ENCODE data around the gene TBCCD1.
A peak's percentile ranks its signal among the peaks of the same experiment; 100 is the strongest.
"Not testable (repeated sequence)": the region's sequence is repeated elsewhere in the genome, so short reads cannot be mapped to it uniquely, and the experiment has no call there.

The TBCCD1 gene

DNA sequence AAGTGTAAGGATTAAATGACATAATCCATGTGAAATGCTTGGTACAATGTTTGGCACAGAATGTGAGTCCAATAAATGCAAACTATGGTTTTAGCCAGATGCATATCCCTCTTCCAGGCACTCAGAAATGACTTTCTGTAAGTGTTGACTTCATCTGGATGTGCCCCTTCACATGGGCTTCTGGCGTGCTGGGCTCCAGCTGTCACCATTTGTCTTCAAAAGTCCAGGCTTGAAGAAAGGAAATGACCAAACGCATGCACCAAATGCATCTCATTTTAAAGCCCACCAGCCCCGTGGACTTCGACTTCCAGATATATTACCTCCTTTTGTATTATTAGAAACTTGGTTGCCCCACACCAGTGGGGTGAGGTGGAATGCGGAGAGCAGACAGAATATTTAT lies 46.7 kb downstream of the TBCCD1 start:
- DNase-seq (ENCODE audit: low read depth, low spot score) = no peak

DNA sequence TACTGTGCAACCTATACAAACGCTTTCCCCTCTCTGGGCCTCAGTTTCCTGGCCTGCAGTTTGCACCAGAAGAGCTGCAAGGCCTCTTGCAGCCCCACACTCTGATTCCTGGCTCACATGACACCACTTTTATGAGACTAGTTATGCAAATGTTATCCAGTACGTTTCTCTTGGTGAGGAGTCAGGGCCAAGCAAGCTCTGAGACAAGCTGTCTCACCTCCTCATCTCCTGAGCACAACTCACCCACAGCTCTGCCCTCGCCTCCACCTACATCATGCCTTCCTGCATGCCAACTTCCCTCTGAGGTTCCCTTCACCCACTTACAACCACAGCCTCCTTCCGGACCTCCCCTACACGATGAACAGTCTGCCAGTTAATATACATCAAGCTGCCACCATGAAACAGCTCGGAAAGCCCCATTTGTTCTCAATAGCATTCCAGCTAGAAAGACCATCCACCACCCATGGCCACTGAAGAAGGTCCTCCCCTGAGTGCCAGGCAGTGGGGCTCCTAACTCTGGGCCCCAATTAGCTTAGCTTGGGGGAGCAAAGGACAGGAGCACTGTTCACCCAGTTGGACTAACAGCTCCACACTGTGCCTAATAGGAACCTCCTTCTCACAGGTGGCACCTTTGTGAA lies 48.0 kb downstream of the TBCCD1 start:
- peak; percentile 9 for DNase-seq (ENCODE audit: low read depth, low spot score)

DNA sequence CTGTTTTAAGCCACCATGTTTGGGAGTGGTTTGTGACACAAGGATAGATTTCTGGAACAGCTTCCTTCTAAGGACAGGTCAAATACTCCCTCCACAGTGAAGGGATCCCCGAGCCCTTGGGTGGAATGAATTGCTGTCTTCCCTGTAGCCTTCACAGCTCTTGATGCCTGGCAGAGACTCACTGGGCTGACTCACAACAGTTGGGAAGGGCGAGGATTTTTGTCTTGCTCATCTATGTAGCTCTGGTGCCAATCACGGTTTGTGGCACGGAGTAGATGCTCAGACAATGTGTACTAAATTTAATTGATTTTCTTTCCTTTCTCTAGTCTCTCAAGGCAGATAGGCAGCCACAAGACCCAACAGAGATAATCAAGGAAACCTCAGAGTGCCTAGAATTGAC lies 49.9 kb downstream of the TBCCD1 start:
- no peak for DNase-seq (ENCODE audit: low read depth, low spot score)

DNA sequence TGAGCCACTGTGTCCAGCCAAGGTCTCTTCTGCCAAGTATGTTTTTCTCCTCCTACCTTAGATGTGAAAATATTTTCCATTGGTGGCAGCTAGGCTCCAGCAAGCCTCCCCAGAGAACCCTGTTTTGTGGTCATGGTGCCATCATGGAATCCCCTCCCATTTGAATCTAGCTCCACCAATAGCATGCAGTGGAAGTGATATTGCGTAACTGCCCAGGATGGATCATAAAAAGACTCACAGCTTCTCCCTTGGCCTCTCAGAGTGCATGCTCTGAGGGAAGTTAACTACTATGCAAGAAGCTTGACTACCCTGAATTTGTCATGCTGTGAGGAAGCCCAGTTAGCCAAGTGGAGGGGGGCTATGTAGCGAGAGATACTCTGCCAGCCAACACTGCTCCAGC lies 50.5 kb downstream of the TBCCD1 start:
- no peak for DNase-seq (ENCODE audit: low read depth, low spot score)

DNA sequence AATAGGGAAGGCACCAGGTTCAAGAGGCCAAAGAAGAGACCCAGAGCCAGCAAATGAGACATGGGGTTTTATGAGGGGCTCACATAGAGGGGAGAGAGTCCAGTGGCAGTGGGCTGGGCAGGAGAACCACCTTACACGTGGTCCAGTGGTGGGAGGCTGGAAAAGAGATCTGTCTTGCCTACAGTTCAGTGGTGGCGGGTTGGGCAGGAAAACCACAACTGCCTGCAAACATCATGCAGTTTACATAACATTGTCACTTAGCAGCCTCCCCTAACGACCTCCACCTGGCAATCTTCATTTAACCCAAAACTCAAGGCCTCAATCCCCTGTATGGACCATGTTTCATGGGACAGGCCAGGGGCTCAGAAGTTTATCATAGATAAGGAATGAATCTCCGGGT lies 52.0 kb downstream of the TBCCD1 start:
- DNase-seq (ENCODE audit: low read depth, low spot score) = no peak

DNA sequence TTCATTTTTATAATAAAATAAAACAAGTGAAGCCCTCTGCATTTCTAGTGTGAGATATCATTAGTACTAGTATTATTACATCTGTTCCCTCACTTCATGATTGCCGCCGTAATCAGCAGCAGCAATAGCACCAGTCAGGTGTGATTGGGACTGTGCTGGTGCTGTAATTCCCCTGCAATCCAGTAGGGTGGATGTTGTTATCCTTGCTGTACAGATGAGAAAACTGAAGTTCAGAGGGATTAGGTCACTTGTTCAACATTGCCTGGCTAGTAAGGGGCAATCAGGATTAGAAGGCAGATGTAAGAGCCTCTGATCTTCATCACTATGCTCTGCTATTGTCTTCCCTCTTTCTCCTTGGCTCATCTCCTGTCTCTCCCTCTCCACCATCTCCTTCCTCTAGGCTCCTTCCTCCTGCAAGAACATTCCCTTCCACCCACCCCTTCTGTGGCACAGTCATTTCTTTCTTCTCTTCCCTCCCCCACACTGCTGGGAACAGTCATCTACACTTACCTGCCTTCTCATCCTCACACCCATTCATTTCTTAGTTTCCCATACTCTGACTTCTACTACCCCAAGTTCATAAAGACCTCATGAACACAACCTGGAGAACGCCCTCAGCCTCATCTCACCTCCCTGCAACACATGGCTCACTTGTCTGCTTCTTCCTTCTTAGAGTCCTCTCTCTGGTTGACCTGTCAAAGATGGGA lies 52.7 kb downstream of the TBCCD1 start:
- no peak for DNase-seq (ENCODE audit: low read depth, low spot score)

DNA sequence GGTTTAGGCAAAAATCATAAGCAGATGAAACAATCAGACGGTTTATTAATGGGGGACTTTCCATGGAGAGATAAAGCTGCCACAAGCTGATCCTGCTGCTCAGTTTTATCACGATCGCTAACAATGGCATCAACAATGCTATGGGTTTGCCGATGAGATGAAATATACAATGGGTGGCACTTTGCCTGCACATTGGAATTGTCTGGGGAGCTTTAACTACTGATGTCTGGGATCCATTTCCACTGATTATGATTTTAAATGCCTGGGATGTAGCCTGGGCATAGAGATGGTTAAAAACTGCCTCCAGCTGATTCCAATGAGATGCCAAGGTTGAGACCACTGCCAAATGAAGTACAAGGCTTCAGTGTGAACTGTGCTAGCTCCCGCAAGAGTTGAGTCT lies 53.8 kb downstream of the TBCCD1 start:
- no peak for DNase-seq (ENCODE audit: low read depth, low spot score)

DNA sequence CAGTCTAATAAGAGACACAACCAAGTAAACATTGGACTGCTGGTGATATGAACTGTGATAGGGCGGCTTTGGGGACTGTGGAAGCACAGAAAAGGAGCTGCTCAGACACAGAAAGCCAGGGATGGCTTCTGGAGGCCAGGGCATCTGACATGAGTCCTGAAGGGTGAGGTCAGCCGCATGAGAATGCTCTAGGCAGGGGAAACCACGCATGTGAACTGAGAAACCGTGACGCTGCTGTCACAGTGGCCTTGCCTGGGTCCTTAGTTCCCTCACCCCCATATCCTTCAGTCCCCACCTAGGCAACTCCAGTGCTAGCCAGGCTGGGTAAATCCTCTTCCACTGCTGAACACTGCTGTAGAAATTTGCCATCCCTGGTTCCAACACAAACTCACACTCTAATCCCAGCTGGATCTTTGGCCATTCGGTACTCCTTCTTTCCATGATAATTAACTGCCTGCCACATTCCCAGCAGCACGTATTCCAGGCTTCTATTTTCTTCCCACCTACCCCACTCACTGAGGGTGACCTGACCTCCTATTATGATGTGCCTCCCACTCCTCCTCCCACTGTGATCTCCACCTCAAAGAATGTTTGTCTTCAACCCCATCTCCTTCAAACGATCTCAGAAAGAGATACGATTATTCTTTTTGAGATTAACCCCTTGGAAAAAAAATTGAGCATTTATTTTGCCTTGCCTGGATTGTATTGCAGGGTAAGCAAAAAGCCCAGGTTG lies 54.4 kb downstream of the TBCCD1 start:
- DNase-seq (ENCODE audit: low read depth, low spot score) = no peak

DNA sequence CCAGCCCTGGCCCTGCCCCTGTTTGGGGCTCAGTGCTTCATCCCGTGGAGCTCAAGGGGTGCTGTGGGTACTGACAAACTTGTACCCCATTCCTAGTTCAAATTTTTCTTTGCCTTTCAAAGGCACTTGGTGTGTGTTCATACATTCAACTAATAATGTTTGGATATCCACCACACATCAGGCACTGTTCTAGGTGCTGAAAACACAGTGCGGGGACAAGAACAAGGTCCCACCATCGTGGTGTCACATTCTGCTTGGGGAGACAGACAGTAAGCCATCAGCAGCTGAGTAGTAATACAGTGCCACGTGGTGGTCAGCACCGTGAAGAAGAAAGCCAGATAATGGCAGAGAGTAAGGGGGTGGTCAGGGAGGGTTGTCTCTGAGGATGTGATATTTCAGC lies 55.4 kb downstream of the TBCCD1 start:
- DNase-seq (ENCODE audit: low read depth, low spot score) = no peak

DNA sequence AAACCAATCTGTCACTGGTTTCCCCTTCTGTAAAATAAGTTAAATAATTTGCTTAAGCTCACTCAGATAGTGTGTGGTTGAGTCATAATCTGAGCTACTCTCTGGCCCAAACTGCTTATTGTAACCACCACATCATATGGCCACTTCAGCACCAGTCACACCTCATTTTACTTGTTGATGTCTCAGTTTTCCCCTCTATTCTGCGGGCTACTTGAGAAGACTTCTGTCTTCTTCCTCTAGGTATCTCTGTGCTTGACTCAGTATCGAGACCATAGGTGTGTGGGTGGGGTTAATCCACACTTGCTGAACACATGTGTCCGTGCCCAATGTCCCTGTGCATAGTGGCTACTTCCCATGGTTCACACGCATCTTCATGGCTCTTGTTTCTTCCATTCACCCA lies 55.9 kb downstream of the TBCCD1 start:
- DNase-seq (ENCODE audit: low read depth, low spot score) = no peak

DNA sequence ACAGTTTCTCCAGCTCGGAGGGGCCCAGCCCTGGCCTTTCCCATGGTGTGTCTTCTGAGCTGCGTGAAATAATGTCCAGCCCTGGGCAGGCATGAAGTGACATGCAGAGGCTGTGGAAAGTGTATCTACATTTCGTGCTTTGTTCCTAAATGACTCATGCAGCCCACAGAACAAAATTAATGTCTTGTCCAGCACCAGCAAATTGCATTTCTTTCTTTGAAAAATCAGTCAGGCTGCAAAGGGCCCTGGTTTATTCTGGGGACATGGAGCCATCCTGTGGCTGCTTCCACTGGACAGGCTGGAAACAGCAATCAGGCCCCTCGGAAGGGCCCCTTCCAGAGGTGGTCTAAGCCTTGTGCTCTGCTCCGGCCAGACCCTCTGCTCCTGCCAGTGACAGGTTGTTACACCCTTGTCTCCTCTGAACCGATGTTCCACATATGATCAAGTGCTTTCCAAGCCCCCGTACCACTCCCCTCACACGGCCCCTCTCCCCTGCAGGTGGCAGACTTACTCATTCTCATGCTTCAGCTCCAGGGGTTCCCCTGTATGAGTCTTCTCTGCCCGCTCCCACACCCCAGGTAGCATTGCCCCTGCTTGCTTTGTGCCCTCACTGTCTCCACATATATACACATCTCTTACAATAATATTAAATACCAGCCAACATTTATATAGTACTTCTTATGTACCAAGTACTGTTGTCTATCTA lies 56.6 kb downstream of the TBCCD1 start:
- DNase-seq (ENCODE audit: low read depth, low spot score) = no peak

DNA sequence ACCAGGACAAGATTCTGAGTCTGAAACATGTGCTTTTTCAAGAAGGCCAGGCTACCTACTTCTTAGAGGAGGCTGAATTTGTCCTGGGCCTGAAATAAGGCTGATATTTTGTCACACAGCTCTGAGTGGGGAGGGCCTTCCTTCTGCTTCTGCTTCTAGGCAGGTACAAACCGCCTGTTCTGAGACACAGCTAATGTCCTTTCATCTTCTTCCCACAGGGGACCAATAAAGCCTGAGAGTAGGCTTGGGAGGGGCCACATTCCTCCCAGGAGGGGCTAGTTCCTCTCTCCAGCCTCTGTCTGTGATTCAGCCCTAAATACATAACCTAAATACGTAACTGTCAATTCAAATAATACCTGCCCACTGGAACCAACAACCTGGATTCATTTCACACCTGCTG lies 57.7 kb downstream of the TBCCD1 start:
- DNase-seq (ENCODE audit: low read depth, low spot score) = no peak

DNA sequence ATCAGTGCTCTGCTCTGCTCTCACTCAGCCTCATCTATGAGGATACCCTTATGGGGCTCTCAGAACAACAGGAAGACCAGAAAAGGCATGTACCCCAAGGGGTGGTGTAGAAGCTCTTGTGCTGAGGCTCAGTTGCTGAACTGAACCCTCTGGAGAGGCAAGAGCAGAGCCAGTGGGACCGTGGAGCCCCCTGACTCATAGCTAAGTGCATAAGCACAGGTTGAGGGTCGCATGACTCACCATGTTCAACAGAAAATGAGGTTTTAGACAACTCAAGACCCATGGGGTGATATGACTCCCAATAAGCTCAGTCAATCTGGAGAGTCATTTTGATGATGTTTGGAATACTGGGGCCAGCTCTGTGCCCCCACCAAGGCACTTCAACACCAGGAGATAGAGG lies 60.3 kb downstream of the TBCCD1 start:
- no peak for DNase-seq (ENCODE audit: low read depth, low spot score)

DNA sequence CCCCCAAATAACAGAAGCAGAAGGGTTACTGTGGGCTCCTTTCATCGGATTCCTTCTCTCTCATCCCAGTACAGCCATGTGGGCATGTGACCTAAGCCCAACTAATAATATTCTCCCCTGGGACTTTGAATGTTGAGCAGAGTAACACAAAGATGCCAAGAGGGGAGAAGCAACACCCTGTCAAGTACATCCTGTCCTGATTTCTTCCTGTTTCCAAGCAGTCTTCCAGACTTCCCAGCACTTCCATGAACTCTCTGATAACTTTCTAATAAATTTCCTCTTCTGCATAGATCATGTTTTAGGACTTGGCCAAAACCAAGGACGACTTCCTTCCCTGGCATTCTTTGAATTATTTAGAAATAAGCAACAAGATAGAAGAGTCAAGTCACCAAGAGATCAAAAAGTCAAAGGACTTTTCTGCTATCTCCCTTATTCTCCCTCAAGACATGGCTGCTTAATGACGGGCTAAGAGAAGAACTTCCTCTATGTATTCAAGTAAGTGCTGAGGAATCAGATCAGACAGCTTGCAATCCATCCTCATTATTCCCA lies 60.9 kb downstream of the TBCCD1 start:
- DNase-seq (ENCODE audit: low read depth, low spot score) = no peak

DNA sequence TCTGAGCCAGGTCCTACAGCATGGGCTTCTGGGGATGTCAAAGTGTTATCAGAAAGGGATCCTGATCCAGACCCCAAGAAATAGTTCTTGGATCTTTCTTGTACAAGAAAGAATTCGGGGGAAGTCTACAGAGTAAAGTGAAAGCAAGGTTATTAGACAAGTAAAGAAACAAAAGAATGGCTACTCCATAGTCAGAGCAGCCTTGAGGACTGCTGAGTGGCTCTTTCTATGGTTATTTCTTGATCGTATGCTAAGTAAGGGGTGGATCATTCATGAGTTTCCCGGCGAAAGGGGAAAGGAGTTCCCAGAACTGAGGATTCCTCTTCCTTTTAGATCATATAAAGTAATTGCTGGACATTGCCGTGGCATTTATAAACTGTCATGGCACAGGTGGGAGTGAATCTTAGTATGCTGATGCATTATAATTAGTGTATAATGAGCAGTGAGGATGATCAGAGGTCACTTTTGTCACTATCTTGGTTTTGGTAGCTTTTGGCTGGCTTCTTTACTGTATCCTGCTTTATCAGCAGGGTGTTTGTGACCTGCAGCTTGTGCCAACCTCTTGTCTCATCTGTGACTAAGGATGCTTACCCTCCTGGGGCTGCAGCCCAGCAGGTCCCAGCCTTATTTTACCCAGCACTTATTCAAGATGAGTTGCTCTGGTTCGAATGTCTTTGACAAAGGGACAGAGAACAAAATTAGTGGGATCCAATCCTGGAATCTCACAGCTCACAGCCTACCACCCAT lies 64.0 kb downstream of the TBCCD1 start:
- no peak for DNase-seq (ENCODE audit: low read depth, low spot score)

DNA sequence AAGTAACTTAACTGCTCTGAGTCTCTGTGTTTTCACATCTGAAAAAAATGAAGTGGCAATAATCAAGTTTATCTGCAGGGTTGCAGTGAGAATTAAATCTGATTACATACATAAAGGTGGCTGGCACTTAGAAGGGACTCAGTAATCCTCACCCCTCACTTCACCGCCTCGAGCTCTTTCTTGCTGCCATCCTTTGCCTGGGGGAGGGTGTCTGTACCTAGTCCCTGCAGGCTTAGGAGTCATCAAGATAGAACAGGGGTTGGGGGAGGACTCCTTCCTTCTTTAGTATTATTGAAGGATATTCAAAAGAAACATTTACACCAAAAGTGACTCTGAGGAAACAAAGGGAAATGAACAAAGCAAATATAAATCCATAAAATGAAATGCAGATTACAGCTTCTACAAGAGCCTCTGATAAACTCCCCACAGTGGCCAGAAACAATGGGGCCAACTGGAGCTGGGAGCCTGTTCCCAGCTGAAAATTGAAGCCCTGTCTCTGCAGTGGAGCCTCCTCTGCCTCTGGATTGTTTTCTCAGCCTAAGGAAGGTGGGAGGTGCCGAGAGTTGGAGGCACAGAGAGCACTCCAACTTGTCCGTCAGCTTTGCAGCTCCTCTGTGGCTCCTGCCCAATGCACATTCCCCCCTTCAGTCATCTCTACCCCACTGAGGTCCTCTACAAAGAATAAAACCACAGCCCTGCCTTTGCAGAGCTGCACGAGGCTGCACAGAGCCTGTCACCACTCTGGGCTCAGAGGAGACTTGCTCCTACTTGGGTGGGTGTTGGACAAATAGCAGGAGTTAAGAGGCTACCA lies 64.8 kb downstream of the TBCCD1 start:
- no peak for DNase-seq (ENCODE audit: low read depth, low spot score)

DNA sequence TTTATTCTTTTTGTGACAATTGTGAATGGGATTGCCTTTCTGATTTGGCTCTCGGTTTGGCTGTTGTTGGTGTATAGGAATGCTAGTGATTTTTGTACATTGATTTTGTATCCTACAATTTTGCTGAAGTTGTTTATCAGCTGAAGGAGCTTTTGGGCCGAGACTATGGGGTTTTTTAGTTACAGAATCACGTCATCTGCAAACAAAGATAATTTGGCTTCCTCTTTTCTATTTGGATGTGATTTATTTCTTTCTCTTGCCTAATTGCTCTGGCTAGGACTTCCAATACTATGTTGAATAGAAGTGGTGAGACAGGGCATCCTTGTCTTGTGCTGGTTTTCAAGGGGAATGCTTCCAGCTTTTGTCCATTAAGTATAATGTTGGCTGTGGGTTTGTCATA lies 67.2 kb downstream of the TBCCD1 start:
- DNase-seq (ENCODE audit: low read depth, low spot score) = not testable (repeated sequence)

DNA sequence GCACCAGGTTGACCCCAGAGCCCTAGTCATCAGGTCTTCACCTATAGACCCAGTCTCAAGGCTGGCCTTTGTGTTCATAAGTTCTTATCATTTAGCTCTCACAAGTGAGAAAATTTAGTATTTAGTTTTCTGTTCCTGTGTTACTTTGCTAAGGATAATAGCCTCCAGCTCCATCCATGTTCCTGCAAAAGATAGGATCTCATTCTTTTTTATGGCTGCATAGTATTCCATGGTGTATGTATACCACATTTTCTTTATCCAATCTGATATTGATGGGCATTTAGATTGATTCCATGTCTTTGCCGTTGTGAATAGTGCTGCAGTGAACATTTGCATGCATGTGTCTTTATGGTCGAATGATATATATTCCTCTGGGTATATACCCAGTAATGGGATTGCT lies 69.1 kb downstream of the TBCCD1 start:
- not testable (repeated sequence) for DNase-seq (ENCODE audit: low read depth, low spot score)

DNA sequence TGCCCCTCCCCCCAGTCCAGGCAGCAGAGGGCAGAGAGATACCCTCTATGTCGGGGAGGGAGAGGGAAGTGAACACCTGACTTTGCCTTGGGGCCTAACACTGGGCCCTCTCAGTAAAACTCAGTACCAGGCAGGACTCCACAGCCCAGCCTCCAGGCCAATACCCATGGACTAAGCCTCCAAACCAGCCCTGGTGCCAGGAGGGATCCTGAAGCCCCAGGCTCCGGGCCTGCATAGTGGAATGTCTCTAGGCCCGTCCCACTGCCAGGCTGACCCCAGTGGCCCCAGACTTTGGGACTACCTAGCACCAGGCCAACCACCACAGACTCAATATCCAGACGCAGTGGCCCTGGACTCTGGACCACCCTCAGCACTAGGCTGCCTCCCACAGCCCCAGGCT lies 69.5 kb downstream of the TBCCD1 start:
- no peak for DNase-seq (ENCODE audit: low read depth, low spot score)

DNA sequence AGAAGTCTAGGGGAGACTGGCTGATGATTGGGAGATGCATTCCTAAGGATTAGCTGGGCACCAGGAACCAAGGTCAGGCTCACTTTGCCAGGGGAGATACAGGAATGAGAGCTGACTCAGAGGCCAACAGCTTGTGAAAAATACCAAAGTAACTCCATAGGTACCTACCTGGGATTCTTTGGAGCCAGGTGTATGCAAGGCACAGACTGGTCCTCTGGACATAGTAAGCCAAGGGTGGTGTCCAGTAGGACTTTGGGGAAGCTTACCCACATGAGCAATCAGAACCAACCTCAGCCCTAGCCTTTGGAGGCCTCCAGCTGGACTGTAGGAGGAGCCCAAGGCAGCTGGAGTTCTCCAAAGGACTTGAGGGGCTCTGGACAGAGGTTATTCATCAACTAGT lies 70.5 kb downstream of the TBCCD1 start:
- DNase-seq (ENCODE audit: low read depth, low spot score) = no peak

Data from activated naive CD8-positive, alpha-beta T cell treated with anti-CD3 and anti-CD28 coated beads, Interleukin-2, amount 50 U/mL, for 16 hours (primary cell).